ENCODE measurements around the gene TMEM108.

The TMEM108 gene

GRCh38 chr3:133283958-133284807 lies 246.0 kb downstream of the TMEM108 start:
- Histone ChIP-seq H3K27ac (ENCODE audit: low read length) (no peak overlapping the region), H3K9me3 (ENCODE audit: insufficient read depth, low read depth, low read length) (no peaks in the 10 kb centered on the region), H3K4me3 (ENCODE audit: low read length) (no peak overlapping the region), H3K4me1 (ENCODE audit: insufficient read depth, low read length) (peaks cover 8% of the 10 kb centered on the region; the same call in 1 of the 2 replicates), H3K27me3 (ENCODE audit: insufficient read depth, low read length) (no peaks in the 10 kb centered on the region), H3K9ac (ENCODE audit: low read depth, low read length) (no peak overlapping the region), H3K36me3 (ENCODE audit: insufficient read depth, low read depth, low read length) (no peaks in the 10 kb centered on the region)

GRCh38 chr3:133289322-133289721 lies 251.1 kb downstream of the TMEM108 start:
- Histone ChIP-seq H3K4me1 (ENCODE audit: insufficient read depth, low read length) (0 out of 2 replicates have a peak, but pooled peaks cover 2% of the 10 kb centered on the region), H3K9ac (ENCODE audit: low read depth, low read length) (no peak overlapping the region), H3K27ac (ENCODE audit: low read length) (no peak overlapping the region), H3K4me3 (ENCODE audit: low read length) (no peak overlapping the region), H3K36me3 (ENCODE audit: insufficient read depth, low read depth, low read length) (no peaks in the 10 kb centered on the region), H3K27me3 (ENCODE audit: insufficient read depth, low read length) (no peaks in the 10 kb centered on the region), H3K9me3 (ENCODE audit: insufficient read depth, low read depth, low read length) (no peaks in the 10 kb centered on the region)

GRCh38 chr3:133292296-133292695 lies 254.1 kb downstream of the TMEM108 start:
- H3K9ac ChIP-seq (ENCODE audit: low read depth, low read length) = no peak overlapping the region
- no peaks in the 10 kb centered on the region for H3K36me3 ChIP-seq (ENCODE audit: insufficient read depth, low read depth, low read length)
- H3K9me3 ChIP-seq (ENCODE audit: insufficient read depth, low read depth, low read length) = no peaks in the 10 kb centered on the region
- no peak overlapping the region for H3K4me3 ChIP-seq (ENCODE audit: low read length)
- H3K4me1 ChIP-seq (ENCODE audit: insufficient read depth, low read length) = no peaks in the 10 kb centered on the region; the same call in 1 of the 2 replicates
- H3K27ac ChIP-seq (ENCODE audit: low read length) = no peak overlapping the region
- no peaks in the 10 kb centered on the region for H3K27me3 ChIP-seq (ENCODE audit: insufficient read depth, low read length)

- no peaks in the 10 kb centered on the region; the same call in 1 of the 2 replicates for H3K4me1 ChIP-seq (ENCODE audit: insufficient read depth, low read length)
- H3K9me3 ChIP-seq (ENCODE audit: insufficient read depth, low read depth, low read length) = no peaks in the 10 kb centered on the region
- no peak overlapping the region for H3K27ac ChIP-seq (ENCODE audit: low read length)
- H3K4me3 ChIP-seq (ENCODE audit: low read length) = no peak overlapping the region
- no peak overlapping the region for H3K9ac ChIP-seq (ENCODE audit: low read depth, low read length)
- no peaks in the 10 kb centered on the region for H3K27me3 ChIP-seq (ENCODE audit: insufficient read depth, low read length)
- H3K36me3 ChIP-seq (ENCODE audit: insufficient read depth, low read depth, low read length) = no peaks in the 10 kb centered on the region
These were observed 255.4 kb downstream of the TMEM108 start for GRCh38 chr3:133293397-133294110.

- Histone ChIP-seq H3K27me3 (ENCODE audit: insufficient read depth, low read length) (no peaks in the 10 kb centered on the region), H3K9ac (ENCODE audit: low read depth, low read length) (no peak overlapping the region), H3K9me3 (ENCODE audit: insufficient read depth, low read depth, low read length) (no peaks in the 10 kb centered on the region), H3K4me1 (ENCODE audit: insufficient read depth, low read length) (no peaks in the 10 kb centered on the region; the same call in 1 of the 2 replicates), H3K4me3 (ENCODE audit: low read length) (no peak overlapping the region), H3K36me3 (ENCODE audit: insufficient read depth, low read depth, low read length) (no peaks in the 10 kb centered on the region), H3K27ac (ENCODE audit: low read length) (no peak overlapping the region)
These were observed 256.1 kb downstream of the TMEM108 start for GRCh38 chr3:133294253-133294652.

GRCh38 chr3:133295199-133295901 lies 257.2 kb downstream of the TMEM108 start:
- Histone ChIP-seq H3K4me1 (ENCODE audit: insufficient read depth, low read length) (no peaks in the 10 kb centered on the region; the same call in 1 of the 2 replicates), H3K9me3 (ENCODE audit: insufficient read depth, low read depth, low read length) (no peaks in the 10 kb centered on the region), H3K27ac (ENCODE audit: low read length) (no peak overlapping the region), H3K9ac (ENCODE audit: low read depth, low read length) (no peak overlapping the region), H3K27me3 (ENCODE audit: insufficient read depth, low read length) (no peaks in the 10 kb centered on the region), H3K4me3 (ENCODE audit: low read length) (no peak overlapping the region), H3K36me3 (ENCODE audit: insufficient read depth, low read depth, low read length) (no peaks in the 10 kb centered on the region)

- Histone ChIP-seq H3K27ac (ENCODE audit: low read length) (no peak overlapping the region), H3K4me1 (ENCODE audit: insufficient read depth, low read length) (no peaks in the 10 kb centered on the region; the same call in 1 of the 2 replicates), H3K4me3 (ENCODE audit: low read length) (no peak overlapping the region), H3K9me3 (ENCODE audit: insufficient read depth, low read depth, low read length) (no peaks in the 10 kb centered on the region), H3K36me3 (ENCODE audit: insufficient read depth, low read depth, low read length) (no peaks in the 10 kb centered on the region), H3K9ac (ENCODE audit: low read depth, low read length) (no peak overlapping the region), H3K27me3 (ENCODE audit: insufficient read depth, low read length) (no peaks in the 10 kb centered on the region)
These were observed 258.0 kb downstream of the TMEM108 start for GRCh38 chr3:133295944-133296917.

GRCh38 chr3:133296981-133297380 lies 258.8 kb downstream of the TMEM108 start:
- no peaks in the 10 kb centered on the region for H3K27me3 ChIP-seq (ENCODE audit: insufficient read depth, low read length)
- H3K4me1 ChIP-seq (ENCODE audit: insufficient read depth, low read length) = no peaks in the 10 kb centered on the region; the same call in 1 of the 2 replicates
- no peak overlapping the region for H3K27ac ChIP-seq (ENCODE audit: low read length)
- H3K4me3 ChIP-seq (ENCODE audit: low read length) = no peak overlapping the region
- H3K9me3 ChIP-seq (ENCODE audit: insufficient read depth, low read depth, low read length) = no peaks in the 10 kb centered on the region
- H3K9ac ChIP-seq (ENCODE audit: low read depth, low read length) = no peak overlapping the region
- no peaks in the 10 kb centered on the region for H3K36me3 ChIP-seq (ENCODE audit: insufficient read depth, low read depth, low read length)

- H3K4me3 ChIP-seq (ENCODE audit: low read length) = no peak overlapping the region
- no peaks in the 10 kb centered on the region for H3K9me3 ChIP-seq (ENCODE audit: insufficient read depth, low read depth, low read length)
- H3K36me3 ChIP-seq (ENCODE audit: insufficient read depth, low read depth, low read length) = no peaks in the 10 kb centered on the region
- H3K9ac ChIP-seq (ENCODE audit: low read depth, low read length) = no peak overlapping the region
- H3K27ac ChIP-seq (ENCODE audit: low read length) = no peak overlapping the region
- no peaks in the 10 kb centered on the region; the same call in 1 of the 2 replicates for H3K4me1 ChIP-seq (ENCODE audit: insufficient read depth, low read length)
- H3K27me3 ChIP-seq (ENCODE audit: insufficient read depth, low read length) = no peaks in the 10 kb centered on the region
These were observed 261.9 kb downstream of the TMEM108 start for GRCh38 chr3:133300102-133300501.

- H3K4me1 ChIP-seq (ENCODE audit: insufficient read depth, low read length) = no peaks in the 10 kb centered on the region
- H3K9me3 ChIP-seq (ENCODE audit: insufficient read depth, low read depth, low read length) = no peaks in the 10 kb centered on the region
- no peak overlapping the region for H3K4me3 ChIP-seq (ENCODE audit: low read length)
- no peak overlapping the region for H3K27ac ChIP-seq (ENCODE audit: low read length)
- no peak overlapping the region for H3K9ac ChIP-seq (ENCODE audit: low read depth, low read length)
- H3K36me3 ChIP-seq (ENCODE audit: insufficient read depth, low read depth, low read length) = no peaks in the 10 kb centered on the region
- no peaks in the 10 kb centered on the region for H3K27me3 ChIP-seq (ENCODE audit: insufficient read depth, low read length)
These were observed 263.0 kb downstream of the TMEM108 start for GRCh38 chr3:133301194-133301593.

GRCh38 chr3:133301731-133302130 lies 263.5 kb downstream of the TMEM108 start:
- Histone ChIP-seq H3K4me1 (ENCODE audit: insufficient read depth, low read length) (no peaks in the 10 kb centered on the region), H3K4me3 (ENCODE audit: low read length) (no peak overlapping the region), H3K9me3 (ENCODE audit: insufficient read depth, low read depth, low read length) (no peaks in the 10 kb centered on the region), H3K9ac (ENCODE audit: low read depth, low read length) (no peak overlapping the region), H3K27me3 (ENCODE audit: insufficient read depth, low read length) (no peaks in the 10 kb centered on the region), H3K36me3 (ENCODE audit: insufficient read depth, low read depth, low read length) (no peaks in the 10 kb centered on the region), H3K27ac (ENCODE audit: low read length) (no peak overlapping the region)

Data from iPS-20b (cell line).